Activated naive CD4-positive, alpha-beta T cell treated with anti-CD3 and anti-CD28 coated beads for 36 hours (primary cell): ENCODE measurements around the gene GPR156. TPM values are rescaled to one million over a fixed set of nuclear protein-coding genes. Genes with fewer than 3 reads are reported as not detected.
"Not testable (repeated sequence)": the region's sequence is repeated elsewhere in the genome, so short reads cannot be mapped to it uniquely, and the experiment has no call there.

Source experiments
- CTCF ChIA-PET: fragments of 350-600 bp; sonication (Branson Sonifier 250); formaldehyde crosslinking; loops from one replicate; lab custom pipeline; 2021; ENCODE audit warnings: antibody characterized with exemption; lab: Charles Lee
- DNase-seq: peaks from one replicate; pipeline ENCODE4 v3.0.0-alpha.2; 2020
- H3K27ac Mint-ChIP-seq: one replicate; pipeline ENCODE4 v1.8.0; 2021; ENCODE audit warnings: mild to moderate bottlenecking, mixed read lengths
- H3K27me3 Mint-ChIP-seq: one replicate; pipeline ENCODE4 v1.8.0; 2021; ENCODE audit warnings: low read depth, mixed read lengths
- H3K36me3 Mint-ChIP-seq: one replicate; pipeline ENCODE4 v1.8.0; 2021; ENCODE audit warnings: low read depth, mixed read lengths
- H3K4me1 Mint-ChIP-seq: one replicate; pipeline ENCODE4 v1.8.0; 2021; ENCODE audit warnings: low read depth, mixed read lengths
- H3K4me3 Mint-ChIP-seq: one replicate; pipeline ENCODE4 v1.8.0; 2021; ENCODE audit warnings: mild to moderate bottlenecking, moderate library complexity, mixed read lengths
- H3K9me3 Mint-ChIP-seq: one replicate; pipeline ENCODE4 v1.8.0; 2021; ENCODE audit warnings: mixed read lengths
- intact Hi-C: fragments of 100-400 bp; cut with micrococcal nuclease; formaldehyde crosslinking; loops from one replicate; pipeline ENCODE4 v1.15.1; 2023
- total RNA-seq, 2 experiments: library from RNA; stranded (reverse); gene quantifications; one replicate each; pipeline ENCODE4 v1.2.3, GENCODE V29; 2021

Gene GPR156
- total RNA-seq, 2 experiments from 2014 or later: not detected

DNA sequence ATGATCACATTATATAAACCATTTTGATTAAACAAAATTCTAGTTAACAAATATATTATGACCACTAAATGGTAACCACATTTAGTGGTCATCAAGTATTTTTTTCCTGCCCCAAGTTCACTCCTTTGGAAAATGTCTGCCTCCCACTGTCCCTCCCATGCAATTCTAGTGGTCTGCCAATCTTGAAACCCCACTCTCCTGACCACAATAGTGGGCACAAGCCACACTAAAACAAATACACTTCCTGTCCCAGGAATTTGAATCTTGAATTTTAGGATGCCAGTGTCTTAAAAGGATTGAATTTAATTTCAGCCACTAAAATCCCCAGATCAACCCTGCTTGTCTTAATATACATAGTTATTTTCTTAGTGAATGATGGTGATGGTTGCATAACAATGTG, 14.0 kb upstream of the GPR156 start:
- Mint-ChIP-seq H3K4me1 (no peaks in the 10 kb centered on the region), H3K36me3 (no peaks in the 10 kb centered on the region), H3K4me3 (no peak overlapping the region), H3K9me3 (no peaks in the 10 kb centered on the region), H3K27me3 (no peaks in the 10 kb centered on the region), H3K27ac (no peak overlapping the region)
- CTCF ChIA-PET: no interaction called here
- intact Hi-C loops: no loop called here
- DNase-seq: no peak

DNA sequence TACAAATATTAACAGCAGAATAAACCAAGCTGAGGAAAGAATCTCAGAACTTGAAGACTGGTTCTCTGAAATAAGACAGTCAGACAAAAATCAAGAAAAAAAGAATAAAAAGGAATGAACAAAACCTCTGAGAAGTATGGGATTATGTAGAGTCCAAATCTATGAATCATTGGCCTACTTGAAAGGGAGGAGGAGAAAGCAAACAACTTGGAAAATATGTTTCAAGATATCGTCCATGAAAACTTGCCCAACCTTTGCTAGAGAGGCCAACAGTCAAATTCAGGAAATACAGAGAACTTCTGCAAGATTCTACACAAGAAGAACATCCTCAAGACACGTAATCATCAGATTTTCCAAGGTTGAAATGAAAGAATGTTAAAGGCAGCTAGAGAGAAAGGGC, 6.5 kb upstream of the GPR156 start:
- not testable (repeated sequence) for H3K27ac Mint-ChIP-seq

GRCh38 chr3:120289636-120290035, 4.6 kb upstream of the GPR156 start:
- Mint-ChIP-seq H3K4me3 (no peak overlapping the region), H3K36me3 (peaks cover 3% of the 10 kb centered on the region), H3K27ac (no peak overlapping the region), H3K27me3 (peaks cover 40% of the 10 kb centered on the region), H3K9me3 (peaks cover 9% of the 10 kb centered on the region), H3K4me1 (peaks cover 6% of the 10 kb centered on the region)
- intact Hi-C loops: no loop called here
- CTCF ChIA-PET: no interaction called here
- DNase-seq: no peak

More for the DNA sequence above, 6.5 kb upstream of the GPR156 start:
- CTCF ChIA-PET: interaction anchor here (0.6 to 0.7 kb wide), 2 partner anchors 114 to 528 kb away, joined by 3 to 5 read pairs; no protein-coding TSS in a partner anchor
- H3K9me3 Mint-ChIP-seq, H3K4me1 Mint-ChIP-seq, intact Hi-C loops, H3K36me3 Mint-ChIP-seq, DNase-seq, H3K4me3 Mint-ChIP-seq: not testable (repeated sequence)
- peaks cover 27% of the 10 kb centered on the region for H3K27me3 Mint-ChIP-seq

DNA sequence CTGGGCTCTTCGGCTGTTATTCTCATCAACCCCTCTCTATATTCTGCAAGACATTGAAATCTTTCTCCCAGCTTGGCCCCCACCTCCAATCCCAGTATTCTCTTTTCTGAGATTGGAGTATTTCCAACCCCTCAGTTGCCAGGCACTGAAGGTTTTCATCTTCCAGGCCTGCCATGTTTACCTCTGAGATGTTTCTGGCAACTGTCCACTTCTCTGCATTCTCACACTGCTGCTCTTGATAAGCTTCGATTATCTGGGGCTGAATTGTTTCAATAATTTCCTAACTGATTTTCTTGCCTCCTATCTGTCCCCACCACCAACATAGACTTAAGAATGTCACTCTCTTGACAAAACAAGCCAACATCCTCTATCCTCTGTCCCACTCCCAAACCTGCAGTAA, 1.4 kb upstream of the GPR156 start:
- Mint-ChIP-seq H3K36me3 (no peaks in the 10 kb centered on the region), H3K27ac (no peak overlapping the region), H3K9me3 (no peaks in the 10 kb centered on the region), H3K27me3 (peaks cover 59% of the 10 kb centered on the region), H3K4me3 (no peak overlapping the region), H3K4me1 (peaks cover 7% of the 10 kb centered on the region)
- CTCF ChIA-PET: no interaction called here
- intact Hi-C loops: no loop called here
- no peak for DNase-seq

DNA sequence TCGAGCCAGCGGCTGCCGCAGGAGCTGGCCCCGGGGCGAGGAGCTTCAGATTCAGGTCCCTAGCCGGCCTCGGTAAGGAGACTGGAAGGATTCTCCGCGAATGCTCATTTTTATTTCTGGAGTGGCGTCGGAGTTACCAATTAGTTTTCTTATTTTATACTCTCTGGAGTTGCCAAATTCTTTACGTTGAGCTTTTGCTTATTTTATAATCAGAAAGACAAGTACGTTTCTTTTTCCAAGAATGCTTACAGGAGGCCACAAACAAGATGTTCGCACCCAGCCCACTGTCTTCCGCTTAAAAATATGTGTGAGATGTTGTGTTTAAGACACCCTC, 453 bp upstream of the GPR156 start:
- no peak overlapping the region for H3K27ac Mint-ChIP-seq
- H3K27me3 Mint-ChIP-seq: peaks cover 59% of the 10 kb centered on the region
- no peak for DNase-seq
- H3K4me3 Mint-ChIP-seq: no peak overlapping the region
- peaks cover 7% of the 10 kb centered on the region for H3K4me1 Mint-ChIP-seq
- no peaks in the 10 kb centered on the region for H3K36me3 Mint-ChIP-seq
- CTCF ChIA-PET: interaction anchor here (0.6 to 0.8 kb wide), 2 partner anchors 64 to 132 kb away, joined by 3 read pairs; no protein-coding TSS in a partner anchor
- intact Hi-C loops: no loop called here
- no peaks in the 10 kb centered on the region for H3K9me3 Mint-ChIP-seq

DNA sequence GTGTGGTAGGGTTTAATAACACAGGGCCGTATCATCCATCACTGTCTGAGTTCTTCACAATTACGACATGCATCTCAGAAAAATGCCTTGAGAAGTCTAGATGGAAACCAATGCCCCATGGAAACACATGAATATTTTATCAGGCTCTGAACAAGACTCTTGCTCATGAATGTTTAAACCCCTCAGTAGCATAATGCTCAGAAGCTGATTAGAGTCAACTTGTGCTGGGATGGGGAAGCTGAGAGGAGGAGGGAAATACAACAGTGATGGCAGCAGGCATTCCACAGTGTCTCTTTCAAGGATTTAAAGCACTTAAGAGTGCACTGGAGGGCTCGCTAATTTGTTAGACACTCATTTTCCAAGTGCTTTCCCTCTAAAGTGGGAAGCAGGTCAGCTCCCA, 3.8 kb downstream of the GPR156 start:
- Mint-ChIP-seq H3K36me3 (no peaks in the 10 kb centered on the region), H3K27me3 (peaks cover 45% of the 10 kb centered on the region)

DNA sequence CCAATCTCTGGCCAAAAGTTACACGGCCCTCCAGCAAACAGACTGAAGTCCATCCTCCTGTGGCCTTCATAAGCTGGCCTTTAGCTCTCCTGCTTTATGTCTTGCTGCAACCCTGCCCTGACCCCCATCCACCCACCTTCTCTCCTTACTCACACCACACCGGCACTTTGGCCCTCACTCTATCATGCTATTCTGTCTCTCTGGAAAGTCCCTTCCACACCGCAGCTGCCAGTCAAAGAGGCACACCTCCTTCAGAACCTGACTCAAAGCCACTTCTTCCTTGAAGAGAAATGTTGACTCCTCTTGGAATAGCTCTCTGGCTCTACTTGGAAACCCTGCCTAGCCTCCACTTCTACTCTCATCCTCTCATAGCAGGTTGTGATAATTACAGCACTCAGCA, 4.5 kb downstream of the GPR156 start:
- H3K4me3 Mint-ChIP-seq: no peak overlapping the region
- intact Hi-C loops: no loop called here
- H3K36me3 Mint-ChIP-seq: no peaks in the 10 kb centered on the region
- no peak for DNase-seq
- peaks cover 3% of the 10 kb centered on the region for H3K4me1 Mint-ChIP-seq
- CTCF ChIA-PET: no interaction called here
- peaks cover 40% of the 10 kb centered on the region for H3K27me3 Mint-ChIP-seq
- H3K27ac Mint-ChIP-seq: no peak overlapping the region
- H3K9me3 Mint-ChIP-seq: no peaks in the 10 kb centered on the region

More for the DNA sequence above, 3.8 kb downstream of the GPR156 start:
- Mint-ChIP-seq H3K9me3 (no peaks in the 10 kb centered on the region), H3K27ac (no peak overlapping the region), H3K4me3 (no peak overlapping the region), H3K4me1 (peaks cover 3% of the 10 kb centered on the region)
- intact Hi-C loops: no loop called here
- DNase-seq: no peak
- CTCF ChIA-PET: interaction anchor here (0.6 kb wide), 1 partner anchor 81 kb away, joined by 3 read pairs; no protein-coding TSS in a partner anchor

DNA sequence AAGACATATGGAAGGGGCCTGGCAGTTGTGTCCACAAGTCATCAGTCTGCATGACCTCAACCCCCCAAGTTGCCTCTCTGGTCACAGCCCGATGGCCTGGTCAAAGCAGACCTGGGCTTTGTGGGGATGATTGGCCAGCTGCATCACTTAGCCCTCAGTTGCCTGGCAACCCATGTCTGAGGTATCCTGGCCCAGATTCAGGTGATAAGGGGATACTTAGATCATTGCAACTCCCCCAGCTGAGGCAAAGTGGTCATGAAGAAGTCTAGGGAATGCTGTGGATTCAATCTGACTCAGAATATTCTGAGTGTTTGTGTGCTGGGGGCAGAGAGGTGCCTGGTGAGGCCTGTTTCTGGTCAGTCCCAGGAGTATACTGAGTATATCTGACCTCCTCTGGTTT, 5.0 kb downstream of the GPR156 start:
- H3K9me3 Mint-ChIP-seq: no peaks in the 10 kb centered on the region

DNA sequence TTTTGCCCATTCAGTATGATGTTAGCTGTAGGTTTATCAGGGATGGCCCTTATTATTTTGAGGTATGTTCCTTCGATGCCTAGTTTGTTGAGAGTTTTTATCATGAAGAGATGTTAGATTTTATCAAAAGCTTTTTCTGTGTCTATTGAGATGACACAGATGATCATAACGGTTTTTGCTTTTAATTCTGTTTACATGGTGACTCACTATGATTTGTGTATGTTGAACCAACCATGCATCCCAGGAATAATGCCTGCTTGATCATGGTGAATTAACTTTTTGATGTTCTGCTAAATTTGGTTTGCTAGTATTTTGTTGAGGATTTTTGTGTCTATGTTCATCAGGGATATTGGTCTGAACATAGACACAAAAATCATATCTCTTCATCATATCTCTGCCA, 8.3 kb downstream of the GPR156 start:
- DNase-seq: no peak
- Mint-ChIP-seq H3K27me3 (peaks cover 16% of the 10 kb centered on the region), H3K4me3 (no peak overlapping the region), H3K4me1 (no peaks in the 10 kb centered on the region), H3K9me3 (no peaks in the 10 kb centered on the region), H3K36me3 (no peaks in the 10 kb centered on the region), H3K27ac (no peak overlapping the region)
- intact Hi-C loops: no loop called here
- CTCF ChIA-PET: no interaction called here

More for the DNA sequence above, 5.0 kb downstream of the GPR156 start:
- Mint-ChIP-seq H3K27ac (no peak overlapping the region), H3K4me1 (peaks cover 3% of the 10 kb centered on the region), H3K4me3 (no peak overlapping the region), H3K27me3 (peaks cover 38% of the 10 kb centered on the region), H3K36me3 (no peaks in the 10 kb centered on the region)
- DNase-seq: no peak
- intact Hi-C loops: no loop called here
- CTCF ChIA-PET: no interaction called here

DNA sequence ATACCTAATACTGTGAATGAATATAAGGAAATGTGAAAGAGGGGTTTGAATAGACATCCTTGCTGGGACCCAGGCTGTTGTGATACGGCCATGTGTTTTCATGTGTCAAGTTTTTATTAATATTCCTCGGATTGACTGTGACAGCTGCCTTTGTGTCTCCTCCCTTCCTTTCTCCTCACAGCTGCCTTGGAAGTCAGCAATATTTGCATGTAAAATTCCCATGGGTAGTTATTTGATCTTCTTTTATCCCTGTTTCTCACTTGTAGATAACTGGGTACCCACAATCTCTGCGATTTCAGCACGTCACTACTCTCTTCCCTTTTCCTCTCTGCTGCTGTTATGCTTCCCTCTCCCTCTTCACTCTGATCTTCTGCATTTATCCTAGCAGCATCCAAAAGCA, 9.4 kb downstream of the GPR156 start:
- H3K4me3 Mint-ChIP-seq: no peak overlapping the region
- peaks cover 13% of the 10 kb centered on the region for H3K27me3 Mint-ChIP-seq
- CTCF ChIA-PET: interaction anchor here (0.6 kb wide), 1 partner anchor 426 kb away, joined by 3 read pairs; no protein-coding TSS in a partner anchor
- no peaks in the 10 kb centered on the region for H3K36me3 Mint-ChIP-seq
- no peak overlapping the region for H3K27ac Mint-ChIP-seq
- intact Hi-C loops: no loop called here
- no peaks in the 10 kb centered on the region for H3K4me1 Mint-ChIP-seq
- DNase-seq: no peak
- H3K9me3 Mint-ChIP-seq: no peaks in the 10 kb centered on the region

- no peak overlapping the region for H3K27ac Mint-ChIP-seq
- DNase-seq: no peak
- intact Hi-C loops: no loop called here
- no peaks in the 10 kb centered on the region for H3K4me1 Mint-ChIP-seq
- CTCF ChIA-PET: interaction anchor here (0.6 kb wide), 1 partner anchor 427 kb away, joined by 3 read pairs; no protein-coding TSS in a partner anchor
- peaks cover 13% of the 10 kb centered on the region for H3K27me3 Mint-ChIP-seq
- no peak overlapping the region for H3K4me3 Mint-ChIP-seq
- H3K9me3 Mint-ChIP-seq: no peaks in the 10 kb centered on the region
- H3K36me3 Mint-ChIP-seq: no peaks in the 10 kb centered on the region
Observed at GRCh38 chr3:120274739-120275167, 10.3 kb downstream of the GPR156 start.

DNA sequence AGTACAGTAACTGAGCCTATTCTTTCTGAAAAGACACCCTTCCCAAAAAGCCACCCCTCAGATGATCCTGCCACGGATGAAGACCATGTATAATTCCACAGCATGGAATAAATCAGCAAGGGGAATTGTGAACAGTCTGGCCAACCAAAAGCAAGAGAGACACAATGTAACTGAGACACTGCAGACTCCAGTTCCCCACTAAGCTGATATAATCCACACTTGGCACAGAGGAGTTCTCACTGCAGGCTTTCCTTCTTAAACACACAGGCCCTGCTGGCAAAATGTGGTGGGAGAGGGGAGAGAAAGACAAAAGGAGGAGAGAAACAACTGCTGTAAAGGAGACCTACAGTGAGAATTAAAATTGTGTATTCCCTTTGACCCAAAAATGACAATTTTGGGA, 12.7 kb downstream of the GPR156 start:
- intact Hi-C loops: no loop called here
- Mint-ChIP-seq H3K9me3 (no peaks in the 10 kb centered on the region), H3K27me3 (peaks cover 8% of the 10 kb centered on the region), H3K4me3 (no peak overlapping the region), H3K36me3 (no peaks in the 10 kb centered on the region), H3K27ac (no peak overlapping the region), H3K4me1 (no peaks in the 10 kb centered on the region)
- CTCF ChIA-PET: interaction anchor here (1.5 kb wide), 1 partner anchor 27 kb away, joined by 3 read pairs; no protein-coding TSS in a partner anchor
- DNase-seq: no peak

GRCh38 chr3:120265989-120266388, 19.0 kb downstream of the GPR156 start:
- CTCF ChIA-PET: no interaction called here
- Mint-ChIP-seq H3K4me3 (no peak overlapping the region), H3K27me3 (peaks cover 5% of the 10 kb centered on the region), H3K9me3 (no peaks in the 10 kb centered on the region), H3K36me3 (no peaks in the 10 kb centered on the region), H3K27ac (no peak overlapping the region), H3K4me1 (no peaks in the 10 kb centered on the region)
- intact Hi-C loops: no loop called here
- no peak for DNase-seq
